ENCODE measurements around the gene PTPN6. TPM values are rescaled to one million over a fixed set of nuclear protein-coding genes. Genes with fewer than 3 reads are reported as not detected.
A peak's percentile ranks its signal among the peaks of the same experiment; 100 is the strongest.

PTPN6 gene
- total and polyA plus RNA-seq, 9 of the 15 experiments (the other 6 are each of a cell fraction or from before 2014, with no cell fraction given): 1.5 to 5.1 (median 3.9) TPM

- TF ChIP-seq ZFX (CRISPR knock-in tag; IDR thresholded peaks at IDR 0.05) (peak; percentile 66), ZBTB1 (CRISPR knock-in tag; IDR thresholded peaks at IDR 0.05; ENCODE audit: borderline replicate concordance, low read depth) (no peak), HDAC1 (IDR thresholded peaks at IDR 0.05) (peak in 1 of 2 experiments; percentile 74; a peak in 2 of 4 replicates), SRSF9 (IDR thresholded peaks at IDR 0.05; ENCODE audit: borderline replicate concordance, low read depth, low read length) (no peak), CSDE1 (IDR thresholded peaks at IDR 0.05) (0 out of 4 replicates have a peak, but pooled peaks of 1 of the 2 experiments have one; percentile 26), ZNF347 (CRISPR knock-in tag; IDR thresholded peaks at IDR 0.05; ENCODE audit: low read depth) (no peak), CLOCK (CRISPR knock-in tag; IDR thresholded peaks at IDR 0.05; ENCODE audit: borderline replicate concordance) (no peak), KLF13 (tag; IDR thresholded peaks at IDR 0.05; ENCODE audit: borderline replicate concordance, low read depth) (0 out of 2 replicates have a peak, but pooled peaks have one; percentile 18), BRCA1 (IDR thresholded peaks at IDR 0.05) (no peak), BRCA1 (CRISPR knock-in tag; IDR thresholded peaks at IDR 0.05) (no peak), TAF7 (tag; IDR thresholded peaks at IDR 0.05) (no peak), SMARCB1 (IDR thresholded peaks at IDR 0.05; ENCODE audit: insufficient read length, low read depth) (no peak), EGR1 (conservative IDR thresholded peaks at IDR 0.05) (0 out of 2 replicates have a peak, but pooled peaks have one; percentile 11), ZNF518B (CRISPR knock-in tag; IDR thresholded peaks at IDR 0.05) (no peak), SRSF1 (IDR thresholded peaks at IDR 0.05; ENCODE audit: low read depth, low read length) (no peak)
Measured at GRCh38 chr12:6904280-6905276, 46.6 kb upstream of the PTPN6 start, which contains the start of gene LRRC23 (continued).

All from K562 (cell line).